Hepatocyte (in vitro differentiated cells): Measurements from ENCODE around the gene BCL7C. TPM values are rescaled to one million over a fixed set of nuclear protein-coding genes. Genes with fewer than 3 reads are reported as not detected.
A peak's percentile ranks its signal among the peaks of the same experiment; 100 is the strongest.

Experiments
- DNase-seq: peaks from one replicate; pipeline ENCODE4 v3.0.0-alpha.2; 2016; ENCODE audit warnings: low spot score
- H2AFZ ChIP-seq: fragments of 200-600 bp; sonication (generic); 2 replicates; pipeline ENCODE4 v1.6.0; 2016; ENCODE audit warnings: antibody characterized with exemption, mild to moderate bottlenecking
- H3K27ac ChIP-seq: fragments of 200-600 bp; sonication (generic); 2 replicates; pipeline ENCODE4 v1.5.1; 2016; ENCODE audit warnings: mild to moderate bottlenecking
- H3K27me3 ChIP-seq: fragments of 200-600 bp; sonication (generic); 2 replicates; pipeline ENCODE4 v1.6.1; 2016
- H3K36me3 ChIP-seq: fragments of 200-600 bp; sonication (generic); replicated peaks from 2 replicates; pipeline ENCODE4 v1.5.1; 2016; ENCODE audit warnings: low read depth; ENCODE audit not compliant: insufficient read depth
- H3K4me1 ChIP-seq: fragments of 200-600 bp; sonication (generic); 2 replicates; pipeline ENCODE4 v1.5.1; 2016; ENCODE audit warnings: mild to moderate bottlenecking, moderate library complexity; ENCODE audit not compliant: insufficient read depth
- H3K4me2 ChIP-seq: fragments of 200-600 bp; sonication (generic); 2 replicates; pipeline ENCODE4 v1.6.0; 2016
- H3K4me3 ChIP-seq: fragments of 200-600 bp; sonication (generic); 2 replicates; pipeline ENCODE4 v1.5.1; 2016; ENCODE audit warnings: mild to moderate bottlenecking
- H3K79me2 ChIP-seq: fragments of 200-600 bp; sonication (generic); 2 replicates; pipeline ENCODE4 v1.6.0; 2017; ENCODE audit warnings: mild to moderate bottlenecking
- H3K9me2 ChIP-seq: fragments of 200-600 bp; sonication (generic); replicated peaks from 2 replicates; pipeline ENCODE4 v1.6.0; 2017; ENCODE audit warnings: mild to moderate bottlenecking; ENCODE audit not compliant: insufficient read depth
- H3K9me3 ChIP-seq: fragments of 200-600 bp; sonication (generic); 2 replicates; pipeline ENCODE4 v1.5.1; 2016; ENCODE audit warnings: low read depth, mild to moderate bottlenecking
- H4K20me1 ChIP-seq: fragments of 200-600 bp; sonication (generic); 2 replicates; pipeline ENCODE4 v1.6.0; 2016; ENCODE audit warnings: mild to moderate bottlenecking; ENCODE audit not compliant: insufficient read depth, poor library complexity, severe bottlenecking
- CTCF ChIP-seq: fragments of 200-600 bp; sonication (generic); IDR thresholded peaks from 2 replicates; pipeline ENCODE4 v1.5.1; 2016; ENCODE audit warnings: antibody characterized with exemption, mild to moderate bottlenecking; ENCODE audit not compliant: poor library complexity
- EZH2 ChIP-seq: fragments of 200-600 bp; sonication (generic); IDR thresholded peaks from 2 replicates; pipeline ENCODE4 v1.6.1; 2016; ENCODE audit warnings: antibody characterized with exemption, mild to moderate bottlenecking, borderline replicate concordance
- EZH2phosphoT487 ChIP-seq: fragments of 200-600 bp; sonication (generic); IDR thresholded peaks from one replicate; pipeline ENCODE4 v1.6.1; 2018; ENCODE audit warnings: antibody characterized with exemption, mild to moderate bottlenecking, low read depth, moderate library complexity; ENCODE audit not compliant: unreplicated experiment, severe bottlenecking
- WGBS: methylation state at CpG from one replicate; pipeline ENCODE4 v1.1.6; 2016; ENCODE audit warnings: low lambda C conversion rate; ENCODE audit errors: missing lambda C conversion rate; 5-methylcytosine and 5-hydroxymethylcytosine counted together
- polyA plus RNA-seq: library from polyadenylated mRNA; unstranded; fragments of >200 nt; fragmentation: Nextera tagmentation; extraction: Ambion mirVana; gene quantifications from 2 replicates; pipeline ENCODE4 v1.2.1, GENCODE V29; 2016
- total RNA-seq: library from RNA; depleted of rRNA; stranded (reverse); fragments of >200 nt; gene quantifications from 2 replicates; pipeline ENCODE4 v1.2.3, GENCODE V29; 2014

BCL7C gene
- total and polyA plus RNA-seq, 2 experiments from 2014 or later = 25.7 to 54.1 TPM

DNA sequence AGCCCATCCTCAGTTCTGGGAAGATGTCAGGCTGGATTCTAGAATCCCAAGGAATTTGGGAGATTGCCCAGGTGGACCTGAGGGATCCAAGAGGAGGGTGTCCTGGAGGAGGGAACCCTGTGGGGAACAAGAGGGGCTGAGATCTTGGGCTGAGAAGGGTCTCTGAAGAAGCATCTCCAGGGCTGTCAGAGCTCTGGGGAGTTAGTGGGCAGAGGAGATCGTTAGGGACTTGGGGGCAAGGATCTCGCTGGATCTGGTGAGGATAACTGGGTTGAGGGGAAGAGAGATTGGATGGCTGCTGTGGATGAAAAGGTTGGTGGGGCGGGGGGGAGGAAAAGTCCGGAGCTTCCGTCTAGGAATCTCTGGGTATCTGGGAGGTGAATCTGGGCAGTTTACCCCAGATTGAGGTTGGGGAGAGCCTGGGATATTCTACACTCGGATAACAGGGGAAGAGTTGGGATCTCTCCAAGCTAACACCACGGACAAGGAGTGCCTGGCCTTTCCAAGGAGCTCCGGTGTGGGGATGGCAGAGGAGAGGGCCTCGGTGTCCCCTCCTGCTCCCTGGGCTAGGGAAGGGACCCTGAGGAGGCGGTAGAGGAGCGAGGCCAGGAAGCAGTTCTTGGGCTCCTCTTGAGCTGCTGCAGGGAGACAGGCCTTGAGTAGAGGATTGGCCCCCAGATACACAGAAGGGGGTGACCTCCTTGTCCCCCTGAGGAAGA is 31.2 kb upstream of the BCL7C start:
- H3K9me2 ChIP-seq = no peaks in the 10 kb centered on the region
- no peak overlapping the region for H3K27ac ChIP-seq
- H3K27me3 ChIP-seq = no peaks in the 10 kb centered on the region
- no peak overlapping the region for H2AFZ ChIP-seq
- no peaks in the 10 kb centered on the region for H3K36me3 ChIP-seq
- peaks cover 5% of the 10 kb centered on the region for H3K4me1 ChIP-seq
- H4K20me1 ChIP-seq = peaks cover 3% of the 10 kb centered on the region
- TF ChIP-seq CTCF = no peak
- no peak for TF ChIP-seq EZH2
- TF ChIP-seq EZH2phosphoT487 = no peak
- no peaks in the 10 kb centered on the region for H3K9me3 ChIP-seq
- peaks cover 20% of the 10 kb centered on the region for H3K79me2 ChIP-seq
- H3K4me3 ChIP-seq = peak overlapping the region; percentile 71
- WGBS = 71% methylated on average over 10 of the region's 11 CpGs
- DNase-seq = peak; percentile 8
- peak overlapping the region; percentile 93 for H3K4me2 ChIP-seq

DNA sequence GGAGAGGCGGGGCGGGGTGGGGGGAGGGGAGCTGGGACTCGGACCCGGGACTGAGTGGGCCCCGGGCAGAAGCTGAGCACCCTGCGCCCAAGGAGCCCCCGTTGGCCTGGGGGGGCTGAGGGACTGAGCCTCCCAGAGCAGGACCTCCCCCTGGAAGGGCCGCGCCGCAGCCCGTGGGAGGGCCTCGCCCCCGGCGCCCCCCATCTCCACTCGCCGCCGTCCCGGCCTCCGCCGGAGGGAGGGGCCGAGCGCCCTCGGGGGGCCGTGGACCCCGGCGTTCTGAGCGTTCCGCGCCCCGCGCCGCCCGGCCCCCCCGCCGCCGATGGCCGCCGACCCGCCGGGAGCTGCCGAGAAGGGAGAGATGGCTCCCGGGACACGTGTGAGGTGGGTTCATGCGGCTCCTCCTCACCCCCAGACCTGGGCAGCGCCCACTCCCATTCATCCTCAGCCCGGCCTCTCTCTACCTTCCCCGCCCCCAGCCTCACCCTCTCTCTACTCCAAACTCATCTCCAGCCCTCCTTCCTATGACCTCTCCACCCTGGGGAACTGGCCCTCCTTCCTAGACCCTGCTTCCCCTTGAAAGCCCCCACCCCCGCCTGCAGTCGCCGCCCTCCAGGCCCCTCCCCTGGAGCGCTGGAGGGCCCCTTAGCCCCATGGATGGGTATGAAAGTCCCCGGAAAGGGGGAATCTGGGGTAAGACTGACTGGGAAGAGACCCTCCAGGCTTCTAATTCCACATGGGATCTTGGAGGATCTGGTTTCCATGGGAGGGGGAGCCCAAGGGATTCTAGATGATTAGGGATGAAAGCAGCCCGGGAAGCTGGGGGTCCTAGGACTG is 30.4 kb upstream of the BCL7C start:
- peak overlapping the region; percentile 71 for H3K4me3 ChIP-seq
- H3K27ac ChIP-seq = peak overlapping the region; percentile 32
- 4% methylated on average over 10 of the region's 53 CpGs for WGBS
- TF ChIP-seq CTCF = no peak
- no peak for TF ChIP-seq EZH2
- no peak for TF ChIP-seq EZH2phosphoT487
- DNase-seq = peak; percentile 38
- no peaks in the 10 kb centered on the region for H3K36me3 ChIP-seq
- peaks cover 3% of the 10 kb centered on the region for H4K20me1 ChIP-seq
- H3K9me2 ChIP-seq = no peaks in the 10 kb centered on the region
- H3K4me1 ChIP-seq = peaks cover 5% of the 10 kb centered on the region
- H3K27me3 ChIP-seq = no peaks in the 10 kb centered on the region
- H3K4me2 ChIP-seq = peak overlapping the region; percentile 93
- H2AFZ ChIP-seq = no peak overlapping the region
- peaks cover 20% of the 10 kb centered on the region for H3K79me2 ChIP-seq
- H3K9me3 ChIP-seq = no peaks in the 10 kb centered on the region

DNA sequence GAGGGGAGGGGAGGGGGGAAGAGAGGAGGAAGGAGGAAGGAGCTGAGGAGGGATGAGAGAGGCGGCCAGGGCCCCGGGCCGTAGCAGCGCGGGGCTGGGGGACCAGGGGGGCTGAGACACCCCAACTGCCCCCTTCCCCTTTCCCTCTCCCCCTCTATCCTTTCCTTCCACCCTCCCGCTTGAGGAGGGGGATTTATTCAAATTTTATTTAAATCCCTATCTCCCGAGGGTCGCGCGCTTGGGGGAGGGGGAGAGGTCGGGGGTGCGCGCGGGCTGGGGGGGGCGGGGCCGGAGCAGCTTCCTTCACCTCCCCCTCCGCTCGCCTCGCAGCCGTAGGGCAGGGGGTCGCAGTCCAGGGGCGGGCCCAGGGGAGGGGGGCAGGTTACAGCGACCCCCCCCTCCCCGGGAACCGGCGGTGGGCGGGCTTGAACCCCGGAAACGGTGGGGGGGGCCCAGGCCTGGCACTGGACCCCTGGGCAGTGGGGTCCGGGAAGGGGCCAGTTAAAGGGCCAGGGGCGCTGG is 29.7 kb upstream of the BCL7C start, which contains the start of gene FBXL19:
TSS of gene FBXL19 (plus strand) at position 19 of the 522 bp plus-strand sequence. CDS start 2,183 bp downstream, outside the sequence.
- no peaks in the 10 kb centered on the region for H3K9me2 ChIP-seq
- TF ChIP-seq EZH2 (no peak), CTCF (no peak), EZH2phosphoT487 (no peak)
- peak within 1 kb of the TSS; percentile 93 for H3K4me2 ChIP-seq
- peak within 1 kb of the TSS; percentile 91 for H3K27ac ChIP-seq
- H3K4me1 ChIP-seq = peaks cover 5% of the 10 kb centered on the region
- peaks cover 20% of the 10 kb centered on the region for H3K79me2 ChIP-seq
- H4K20me1 ChIP-seq = peaks cover 3% of the 10 kb centered on the region
- WGBS = no CpG with 5 or more reads among the region's 31 CpGs
- DNase-seq = peak; percentile 57
- no peaks in the 10 kb centered on the region for H3K9me3 ChIP-seq
- no peaks in the 10 kb centered on the region for H3K27me3 ChIP-seq
- H2AFZ ChIP-seq = peak within 1 kb of the TSS; percentile 26
- peak within 1 kb of the TSS; percentile 71 for H3K4me3 ChIP-seq
- no peaks in the 10 kb centered on the region for H3K36me3 ChIP-seq
